Suprapubic skin (tissue), 4 donors: ENCODE measurements around the gene SFXN5. TPM values are rescaled to one million over a fixed set of nuclear protein-coding genes. Genes with fewer than 3 reads are reported as not detected.

ENCODE experiments used
- DNase-seq, 2 donors: peaks; one replicate each; pipeline ENCODE4 v3.0.0-alpha.2; 2019; ENCODE audit warnings: low spot score in 2 of 2
- H3K27ac ChIP-seq: fragments of 200-600 bp; sonication (generic); one replicate; pipeline ENCODE4 v1.5.1; 2019
- H3K27me3 ChIP-seq: fragments of 200-600 bp; sonication (generic); one replicate; pipeline ENCODE4 v1.5.1; 2019
- H3K36me3 ChIP-seq: fragments of 200-600 bp; sonication (generic); one replicate; pipeline ENCODE4 v1.5.1; 2019
- H3K4me1 ChIP-seq: fragments of 200-600 bp; sonication (generic); one replicate; pipeline ENCODE4 v1.5.1; 2019
- H3K4me3 ChIP-seq: fragments of 200-600 bp; sonication (generic); one replicate; pipeline ENCODE4 v1.5.1; 2019; ENCODE audit warnings: mild to moderate bottlenecking
- H3K9me3 ChIP-seq: fragments of 200-600 bp; sonication (generic); one replicate; pipeline ENCODE4 v1.5.1; 2019
- EP300 ChIP-seq: sonication (generic); formaldehyde crosslinking; IDR thresholded peaks from one replicate; pipeline ENCODE4 v1.6.1; 2017; ENCODE audit warnings: antibody characterized with exemption
- POLR2A ChIP-seq, 2 donors: fragments of 450-650 bp; IDR thresholded peaks; one replicate each; pipeline ENCODE4 v1.6.1; 2017; ENCODE audit warnings: antibody characterized with exemption in 2 of 2, mild to moderate bottlenecking in 2 of 2, moderate library complexity in 2 of 2
- POLR2AphosphoS5 ChIP-seq, 3 donors: sonication (generic); formaldehyde crosslinking; IDR thresholded peaks; one replicate each; pipeline ENCODE4 v1.6.1; 2017; ENCODE audit warnings: antibody characterized with exemption in 3 of 3
- WGBS: methylation state at CpG from one replicate; pipeline ENCODE4 v1.1.5; 2018; 5-methylcytosine and 5-hydroxymethylcytosine counted together
- total RNA-seq, 4 donors: library from RNA; depleted of rRNA; stranded (reverse); fragments of >200 nt; gene quantifications; one replicate each; pipeline ENCODE4 v1.1.0, GENCODE V29; 2016
- TF ChIP-seq, protein P1 (sequence below), 2 donors: fragments of 200-600 bp in 1 of 2; fragments of 450-650 bp in 1 of 2; sonication (generic) in 1 of 2; IDR thresholded peaks; one replicate each; pipeline ENCODE4 v1.5.1; 2016 to 2019; ENCODE audit warnings: antibody characterized with exemption in 2 of 2, mild to moderate bottlenecking in 1 of 2, moderate library complexity in 1 of 2

SFXN5 gene
- total RNA-seq, 4 donors from 2014 or later = 11.9 to 25.7 (median 18.8) TPM

DNA sequence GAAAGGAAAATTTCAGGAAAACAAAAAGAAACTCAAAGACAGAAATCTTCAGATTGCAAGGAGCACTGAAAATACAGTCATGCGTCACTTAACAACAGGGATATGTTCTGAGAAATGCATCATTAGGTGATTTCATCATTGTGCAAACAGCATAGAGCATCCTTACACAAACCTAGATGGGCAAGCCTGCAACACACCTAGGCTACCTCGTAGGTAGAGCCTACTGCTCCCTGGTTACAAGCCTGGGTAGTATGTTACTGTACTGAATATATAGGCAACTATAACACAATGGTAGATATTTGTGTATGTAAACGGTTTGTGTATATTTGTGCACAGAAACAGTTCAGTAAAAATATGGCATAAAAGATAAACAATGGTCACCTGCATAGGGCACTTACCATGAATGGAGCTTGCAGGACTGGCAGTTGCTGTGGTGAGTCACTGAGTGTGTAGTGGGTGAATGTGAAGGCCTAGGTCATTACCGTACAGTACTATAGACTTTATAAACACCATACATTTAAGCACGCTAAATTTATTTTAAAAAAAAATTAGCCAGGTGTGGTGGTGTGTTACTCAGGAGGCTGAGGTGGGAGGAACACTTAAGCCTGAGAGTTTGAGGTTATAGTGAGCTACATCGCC, 33.4 kb downstream of the SFXN5 start:
- 90% methylated on average over 6 of the region's 6 CpGs for WGBS
- H3K36me3 ChIP-seq = peaks cover 11% of the 10 kb centered on the region
- H3K4me1 ChIP-seq = no peaks in the 10 kb centered on the region
- no peak for DNase-seq
- no peak overlapping the region for H3K27ac ChIP-seq
- H3K27me3 ChIP-seq = no peaks in the 10 kb centered on the region
- TF ChIP-seq POLR2A (IDR thresholded peaks at IDR 0.05) (no peak), POLR2AphosphoS5 (IDR thresholded peaks at IDR 0.05) (no peak), EP300 (no peak)
- TF ChIP-seq, protein P1, sequence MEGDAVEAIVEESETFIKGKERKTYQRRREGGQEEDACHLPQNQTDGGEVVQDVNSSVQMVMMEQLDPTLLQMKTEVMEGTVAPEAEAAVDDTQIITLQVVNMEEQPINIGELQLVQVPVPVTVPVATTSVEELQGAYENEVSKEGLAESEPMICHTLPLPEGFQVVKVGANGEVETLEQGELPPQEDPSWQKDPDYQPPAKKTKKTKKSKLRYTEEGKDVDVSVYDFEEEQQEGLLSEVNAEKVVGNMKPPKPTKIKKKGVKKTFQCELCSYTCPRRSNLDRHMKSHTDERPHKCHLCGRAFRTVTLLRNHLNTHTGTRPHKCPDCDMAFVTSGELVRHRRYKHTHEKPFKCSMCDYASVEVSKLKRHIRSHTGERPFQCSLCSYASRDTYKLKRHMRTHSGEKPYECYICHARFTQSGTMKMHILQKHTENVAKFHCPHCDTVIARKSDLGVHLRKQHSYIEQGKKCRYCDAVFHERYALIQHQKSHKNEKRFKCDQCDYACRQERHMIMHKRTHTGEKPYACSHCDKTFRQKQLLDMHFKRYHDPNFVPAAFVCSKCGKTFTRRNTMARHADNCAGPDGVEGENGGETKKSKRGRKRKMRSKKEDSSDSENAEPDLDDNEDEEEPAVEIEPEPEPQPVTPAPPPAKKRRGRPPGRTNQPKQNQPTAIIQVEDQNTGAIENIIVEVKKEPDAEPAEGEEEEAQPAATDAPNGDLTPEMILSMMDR (IDR thresholded peaks at IDR 0.05) = no peak
- no peak overlapping the region for H3K4me3 ChIP-seq
- H3K9me3 ChIP-seq = no peaks in the 10 kb centered on the region

DNA sequence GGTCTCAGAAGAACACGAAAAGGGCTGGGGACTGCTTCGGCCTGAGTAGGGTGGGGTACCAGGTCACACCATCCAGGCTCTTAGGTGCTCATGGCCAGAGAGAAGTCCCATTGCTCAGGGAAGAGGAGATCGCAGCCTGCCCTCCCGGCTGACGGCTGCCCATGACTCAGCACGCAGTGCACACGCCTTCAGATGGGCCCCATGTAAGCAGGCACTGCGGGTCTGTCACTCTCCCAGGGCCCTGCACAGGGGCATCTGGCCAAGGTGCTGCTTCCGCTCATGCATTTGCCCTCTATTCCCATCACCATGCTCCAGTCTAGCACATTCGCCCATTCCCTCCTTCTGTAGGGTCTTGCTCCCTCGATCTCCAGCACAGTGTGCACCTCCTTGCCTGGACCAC, 34.7 kb downstream of the SFXN5 start:
- Histone ChIP-seq H3K4me3 (no peak overlapping the region), H3K9me3 (no peaks in the 10 kb centered on the region)

DNA sequence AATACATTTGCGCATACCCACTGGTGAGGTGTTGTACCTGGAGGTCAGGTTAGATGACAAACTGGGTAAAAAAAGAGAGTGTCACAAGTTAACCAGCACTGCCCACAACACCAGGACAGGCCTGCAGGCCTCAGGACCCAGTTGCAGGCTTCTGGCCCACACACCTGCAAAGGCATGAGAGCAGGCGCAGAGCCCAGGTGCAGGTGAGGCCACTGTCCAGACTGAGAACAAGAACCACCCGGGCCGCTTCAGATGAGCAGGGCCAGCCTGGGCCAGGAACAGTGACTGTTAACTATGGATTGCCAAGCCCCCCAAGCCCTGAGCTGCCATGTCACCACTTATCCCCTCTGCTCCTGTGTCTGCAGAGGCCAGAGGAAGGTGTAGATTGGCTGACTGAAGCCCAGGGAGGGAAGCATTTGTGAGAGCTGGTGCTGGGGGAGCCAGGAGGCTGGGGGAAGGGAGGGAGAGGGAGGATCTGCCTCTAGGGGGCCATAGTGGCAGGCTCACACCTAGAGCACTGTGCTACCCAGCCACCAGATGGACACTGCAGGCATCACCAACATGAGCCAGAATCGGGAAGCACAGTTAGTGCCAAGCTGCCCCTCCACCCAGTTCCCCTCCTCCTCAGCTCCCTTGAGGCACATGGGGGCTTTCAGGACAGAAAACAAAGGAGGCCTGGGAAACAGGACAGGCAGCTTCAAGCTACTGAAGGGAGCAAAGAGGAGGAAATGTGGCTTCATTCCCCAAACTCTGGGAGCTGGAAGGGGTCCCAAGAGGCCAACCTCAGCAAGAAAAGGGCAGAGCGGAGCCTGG, 35.4 kb downstream of the SFXN5 start:
- no peaks in the 10 kb centered on the region for H3K27me3 ChIP-seq
- no peaks in the 10 kb centered on the region for H3K9me3 ChIP-seq
- WGBS = 97% methylated on average over 5 of the region's 6 CpGs
- peaks cover 11% of the 10 kb centered on the region for H3K36me3 ChIP-seq
- H3K4me3 ChIP-seq = no peak overlapping the region
- no peaks in the 10 kb centered on the region for H3K4me1 ChIP-seq
- no peak for DNase-seq
- no peak overlapping the region for H3K27ac ChIP-seq
- TF ChIP-seq EP300 (no peak), POLR2AphosphoS5 (IDR thresholded peaks at IDR 0.05) (no peak), POLR2A (IDR thresholded peaks at IDR 0.05) (no peak)
- TF ChIP-seq, protein P1 (IDR thresholded peaks at IDR 0.05) = no peak

More for the DNA sequence above, 34.7 kb downstream of the SFXN5 start:
- no peak for DNase-seq
- 96% methylated on average over 11 of the region's 11 CpGs for WGBS
- Histone ChIP-seq H3K27me3 (no peaks in the 10 kb centered on the region), H3K36me3 (peaks cover 11% of the 10 kb centered on the region), H3K4me1 (no peaks in the 10 kb centered on the region), H3K27ac (no peak overlapping the region)
- TF ChIP-seq EP300 (no peak), POLR2A (IDR thresholded peaks at IDR 0.05) (no peak), POLR2AphosphoS5 (IDR thresholded peaks at IDR 0.05) (no peak)
- TF ChIP-seq, protein P1 (IDR thresholded peaks at IDR 0.05) = no peak

DNA sequence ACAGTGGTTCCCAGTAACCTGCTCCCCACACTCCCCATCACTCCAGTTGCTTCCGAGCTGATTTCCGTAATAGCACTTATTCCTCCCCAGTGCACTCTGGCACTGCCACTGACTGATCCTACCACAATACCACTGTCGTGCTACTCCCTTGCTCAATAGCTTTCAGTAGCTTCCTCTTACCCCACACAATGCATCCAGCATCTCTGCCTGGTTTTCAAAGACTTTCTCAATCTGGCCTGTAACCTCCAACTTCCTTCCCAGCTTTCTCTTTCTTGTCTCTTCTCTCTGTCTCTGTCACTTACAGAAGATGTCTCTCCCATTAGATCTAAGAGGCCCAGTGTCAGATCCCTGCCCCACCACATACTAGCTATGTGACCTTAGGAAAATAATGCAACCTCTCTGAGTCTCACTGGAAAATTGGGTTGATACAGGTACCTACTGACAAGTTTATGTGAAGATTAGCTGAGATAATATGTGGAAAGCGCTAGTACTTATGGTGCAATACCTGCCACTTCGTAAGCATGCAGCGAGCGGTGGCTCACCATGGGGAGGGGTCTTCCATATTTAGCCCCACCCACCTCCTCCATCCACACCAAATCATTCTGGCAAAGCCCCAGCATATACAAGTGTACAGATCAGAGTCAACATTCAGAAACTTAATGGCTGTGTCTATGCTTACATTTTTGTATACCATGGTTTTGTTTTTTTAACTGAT, 36.7 kb downstream of the SFXN5 start:
- H3K4me3 ChIP-seq = no peak overlapping the region
- peaks cover 8% of the 10 kb centered on the region for H3K36me3 ChIP-seq
- H3K9me3 ChIP-seq = no peaks in the 10 kb centered on the region
- H3K4me1 ChIP-seq = no peaks in the 10 kb centered on the region
- DNase-seq = no peak
- no peak for TF ChIP-seq POLR2A (IDR thresholded peaks at IDR 0.05)
- TF ChIP-seq EP300 = no peak
- TF ChIP-seq POLR2AphosphoS5 (IDR thresholded peaks at IDR 0.05) = no peak
- TF ChIP-seq, protein P1 (IDR thresholded peaks at IDR 0.05) = no peak
- H3K27me3 ChIP-seq = no peaks in the 10 kb centered on the region
- no peak overlapping the region for H3K27ac ChIP-seq
- 94% methylated on average over 7 of the region's 7 CpGs for WGBS
